NCI-H1694 treated with DMSO at 0.1 percent for 48 hours (cell line): ENCODE data around the gene HCFC2.
A peak's percentile ranks its signal among the peaks of the same experiment; 100 is the strongest.

ENCODE experiments used
- DNase-seq: peaks from one replicate; lab custom pipeline; 2025; lab: John Stamatoyannopoulos, UW

HCFC2 gene

GRCh38 chr12:104121001-104121400, 56.7 kb downstream of the HCFC2 start:
- no peak for DNase-seq

GRCh38 chr12:104122298-104122697, 58.0 kb downstream of the HCFC2 start:
- DNase-seq, result no peak

- DNase-seq, result no peak
These were observed 62.2 kb downstream of the HCFC2 start for GRCh38 chr12:104126548-104126947.

GRCh38 chr12:104130760-104131159, 66.4 kb downstream of the HCFC2 start:
- no peak for DNase-seq

DNA sequence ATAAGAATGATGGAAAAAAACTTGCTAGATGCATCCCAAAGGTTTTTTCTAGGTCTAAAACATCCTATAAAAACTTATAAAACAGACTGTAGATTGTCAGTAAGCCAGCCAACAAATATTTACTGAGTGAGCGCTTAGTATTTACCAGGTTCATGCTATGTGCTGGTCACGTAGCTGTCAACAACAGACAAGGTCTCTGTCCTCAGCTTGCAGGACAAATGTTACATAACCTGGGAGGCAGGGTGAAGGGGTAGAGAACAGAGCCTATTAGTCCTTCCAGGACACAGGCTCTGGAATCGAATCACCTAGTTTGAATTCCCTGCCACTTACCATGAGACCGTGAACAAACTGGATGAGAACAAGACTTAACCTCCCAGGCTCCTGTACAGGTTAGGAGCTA, 67.3 kb downstream of the HCFC2 start:
- DNase-seq, result no peak

- DNase-seq, result no peak
These were observed 68.1 kb downstream of the HCFC2 start for GRCh38 chr12:104132351-104132956.

DNA sequence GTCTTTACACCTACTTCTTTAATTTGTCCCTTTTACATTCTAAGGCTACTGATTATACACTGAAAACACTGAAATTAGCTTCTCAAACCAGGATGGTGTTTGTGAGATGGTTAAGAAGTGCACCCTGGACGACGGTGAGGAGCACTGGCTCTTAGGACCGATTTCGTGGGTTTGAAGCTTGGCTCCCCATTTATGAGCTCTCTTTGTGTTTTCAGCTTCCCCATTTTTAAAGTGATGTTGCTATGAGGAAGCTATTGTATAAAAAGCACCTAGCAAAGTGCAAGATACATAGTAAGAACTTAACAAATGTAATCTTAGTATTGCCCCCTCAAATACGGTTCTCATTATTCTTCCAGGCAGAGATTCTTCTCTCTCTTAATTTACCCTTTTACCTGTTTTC, 69.0 kb downstream of the HCFC2 start:
- DNase-seq, result no peak

DNA sequence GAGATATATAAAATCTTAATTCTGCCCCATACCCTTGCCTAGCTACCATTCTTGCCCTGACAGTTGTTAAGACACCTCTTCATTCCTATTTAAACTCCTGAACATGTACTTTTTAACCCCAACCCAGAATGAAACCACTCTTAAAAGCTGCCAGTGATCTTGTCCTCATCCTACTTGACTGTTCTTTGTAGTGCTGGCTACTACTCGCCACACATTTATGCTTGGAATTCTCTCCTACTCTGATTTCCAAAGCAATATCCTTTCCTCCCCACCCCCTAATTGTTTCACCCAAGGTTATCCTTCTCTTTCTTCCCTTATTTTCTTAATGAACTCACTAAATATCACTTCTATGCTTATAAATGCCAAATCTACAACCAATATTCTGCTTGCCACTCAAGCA, 69.5 kb downstream of the HCFC2 start:
- no peak for DNase-seq

GRCh38 chr12:104134882-104135281, 70.6 kb downstream of the HCFC2 start:
- no peak for DNase-seq

- no peak for DNase-seq
These were observed 72.2 kb downstream of the HCFC2 start for GRCh38 chr12:104136577-104136976.

- DNase-seq, result peak; percentile 28
These were observed 72.9 kb downstream of the HCFC2 start for GRCh38 chr12:104137001-104137901.

- DNase-seq, result peak; percentile 90
These were observed 73.8 kb downstream of the HCFC2 start, which contains the start of gene NFYB for GRCh38 chr12:104137902-104138796. TSS of gene NFYB (minus strand) at chr12:104138210. CDS start at chr12:104135453, 2,757 bp downstream.

GRCh38 chr12:104138797-104139152, 74.4 kb downstream of the HCFC2 start:
- no peak for DNase-seq

GRCh38 chr12:104142543-104142942, 78.2 kb downstream of the HCFC2 start:
- no peak for DNase-seq

DNA sequence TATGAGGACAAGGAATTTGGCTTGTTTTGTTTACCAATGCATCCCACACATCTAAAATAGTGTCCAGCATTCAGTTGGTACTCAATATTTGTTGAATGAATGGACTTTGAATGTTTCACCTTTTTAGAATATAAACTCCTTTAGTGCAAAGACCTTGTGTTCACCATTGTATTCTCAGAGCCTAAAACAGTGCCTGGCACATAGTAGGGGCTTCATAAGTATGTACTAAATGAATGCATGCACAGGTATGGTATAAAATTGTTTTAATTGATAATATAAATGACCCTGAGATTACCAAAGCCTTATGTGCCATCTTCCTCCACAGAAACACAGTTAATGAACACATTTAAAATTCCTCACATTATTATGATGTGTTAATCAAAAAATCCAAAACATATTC, 78.7 kb downstream of the HCFC2 start:
- DNase-seq, result no peak

DNA sequence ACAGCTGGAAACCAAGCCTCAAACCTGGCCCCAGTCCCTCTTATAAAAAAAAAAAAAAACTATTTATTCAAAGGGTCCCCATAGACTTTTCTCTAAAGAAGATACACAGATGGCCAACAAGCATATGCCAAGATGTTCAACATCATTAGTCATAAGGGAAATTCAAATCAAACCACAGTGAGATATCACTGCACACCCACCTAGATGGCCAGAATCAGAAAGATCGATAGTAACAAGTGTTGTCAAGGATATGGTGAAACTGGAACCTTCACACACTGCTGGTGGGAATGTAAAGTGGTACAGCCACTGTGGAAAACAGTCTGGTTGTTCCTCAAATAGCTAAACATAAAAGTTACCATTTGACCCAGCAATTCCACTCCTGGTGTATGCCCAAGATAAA, 79.6 kb downstream of the HCFC2 start:
- DNase-seq, result no peak

DNA sequence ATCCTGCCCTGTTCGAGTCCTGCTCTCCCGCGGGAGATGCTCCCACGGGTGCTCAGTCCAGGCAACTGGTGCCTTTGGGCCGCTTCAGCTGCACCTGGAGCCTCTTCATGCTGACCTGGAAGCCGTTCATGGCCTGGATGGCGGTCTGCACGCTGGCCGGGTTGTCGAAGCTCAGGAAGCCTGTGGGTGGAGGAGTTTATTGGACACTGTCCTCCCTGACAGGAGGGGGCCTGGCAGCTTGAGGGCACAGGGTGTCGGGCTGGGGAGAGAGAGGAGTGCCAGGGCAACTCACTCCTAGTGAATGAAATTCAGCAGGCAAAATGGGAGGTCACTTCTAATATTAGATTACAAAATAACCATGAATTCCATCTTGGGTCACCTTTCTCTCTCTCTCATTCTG, 83.0 kb downstream of the HCFC2 start:
- no peak for DNase-seq

GRCh38 chr12:104150416-104150815, 86.1 kb downstream of the HCFC2 start:
- DNase-seq, result no peak

DNA sequence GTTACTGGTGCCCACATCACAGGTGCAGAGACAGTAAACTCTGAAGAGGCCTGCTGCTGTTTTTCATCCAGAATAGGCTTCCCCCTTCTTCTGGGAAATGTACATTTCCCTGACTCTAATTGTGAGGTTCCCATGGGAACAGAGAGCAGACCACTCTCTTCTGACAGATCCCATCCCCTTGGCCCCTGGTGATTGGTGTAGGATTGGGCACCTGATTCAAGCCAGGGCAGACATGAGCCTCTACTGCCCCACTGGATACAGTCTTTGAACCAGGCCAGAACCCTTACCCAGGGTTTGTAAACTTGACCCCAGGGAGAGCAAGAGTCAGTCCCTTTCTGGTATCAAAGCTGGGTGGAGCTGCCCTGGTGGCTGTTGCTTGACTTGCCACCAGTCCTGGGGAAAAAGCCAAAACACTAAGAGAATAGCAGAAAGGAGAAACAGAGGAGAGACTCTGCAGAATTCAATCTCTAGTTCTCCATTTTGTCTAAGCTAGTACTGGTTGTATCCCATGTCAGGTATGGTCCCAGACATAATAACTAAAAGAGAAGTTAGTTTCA, 88.4 kb downstream of the HCFC2 start:
- no peak for DNase-seq

GRCh38 chr12:104154286-104154685, 90.0 kb downstream of the HCFC2 start:
- no peak for DNase-seq

- DNase-seq, result no peak
These were observed 90.5 kb downstream of the HCFC2 start for GRCh38 chr12:104154806-104155205.
